Measurements from ENCODE around the gene PLXNA2. TPM values are rescaled to one million over a fixed set of nuclear protein-coding genes. Genes with fewer than 3 reads are reported as not detected.

PLXNA2 gene
- total RNA-seq, 1 experiment from 2014 or later = 0.06 TPM

GRCh38 chr1:208093046-208093445, 151.1 kb downstream of the PLXNA2 start:
- TF ChIP-seq EZH2 (IDR thresholded peaks at IDR 0.05; ENCODE audit: borderline replicate concordance, low read depth, low read length, poor library complexity, severe bottlenecking) (no peak), CTCF (conservative IDR thresholded peaks at IDR 0.05; ENCODE audit: low read depth, low read length) (no peak)
- no peak for DNase-seq (ENCODE audit: low spot score)
- Histone ChIP-seq H3K4me3 (ENCODE audit: low read depth, low read length, poor library complexity, severe bottlenecking) (no peak overlapping the region), H3K4me1 (ENCODE audit: insufficient read depth, low read length, poor library complexity, severe bottlenecking) (no peaks in the 10 kb centered on the region), H3K36me3 (ENCODE audit: insufficient read depth, low read length, poor library complexity, severe bottlenecking) (no peaks in the 10 kb centered on the region), H3K27me3 (replicated peaks; ENCODE audit: insufficient read depth, low read depth, low read length, poor library complexity) (peaks cover 6% of the 10 kb centered on the region), H3K27ac (ENCODE audit: low read depth, low read length, poor library complexity, severe bottlenecking) (no peak overlapping the region), H3K9me3 (ENCODE audit: low read depth, low read length, poor library complexity, severe bottlenecking) (no peaks in the 10 kb centered on the region)
- BruUV-seq (replicated peaks) = no TSS peak
- intact Hi-C loops (cut with micrococcal nuclease; ENCODE audit: unreplicated experiment) = loop anchor here (2.0 kb wide), 1 partner anchor 72 kb away; no protein-coding TSS in a partner anchor
- ChIA-PET CTCF (no interaction called here), POLR2A (ENCODE audit: low non-redundant PET) (no interaction called here)

GRCh38 chr1:208090388-208091301, 153.5 kb downstream of the PLXNA2 start:
- H3K4me3 ChIP-seq (ENCODE audit: low read depth, low read length, poor library complexity, severe bottlenecking) = no peak overlapping the region

GRCh38 chr1:208089761-208090370, 154.3 kb downstream of the PLXNA2 start:
- H3K27me3 ChIP-seq (replicated peaks; ENCODE audit: insufficient read depth, low read depth, low read length, poor library complexity) = no peaks in the 10 kb centered on the region

More at GRCh38 chr1:208090388-208091301, 153.5 kb downstream of the PLXNA2 start:
- H3K4me1 ChIP-seq (ENCODE audit: insufficient read depth, low read length, poor library complexity, severe bottlenecking) = no peaks in the 10 kb centered on the region
- POLR2A ChIA-PET (ENCODE audit: low non-redundant PET) = no interaction called here
- CTCF ChIA-PET = no interaction called here
- intact Hi-C loops (cut with micrococcal nuclease; ENCODE audit: unreplicated experiment) = no loop called here
- H3K27ac ChIP-seq (ENCODE audit: low read depth, low read length, poor library complexity, severe bottlenecking) = no peak overlapping the region
- no peaks in the 10 kb centered on the region for H3K27me3 ChIP-seq (replicated peaks; ENCODE audit: insufficient read depth, low read depth, low read length, poor library complexity)
- no peak for DNase-seq (ENCODE audit: low spot score)
- H3K36me3 ChIP-seq (ENCODE audit: insufficient read depth, low read length, poor library complexity, severe bottlenecking) = no peaks in the 10 kb centered on the region
- H3K9me3 ChIP-seq (ENCODE audit: low read depth, low read length, poor library complexity, severe bottlenecking) = no peaks in the 10 kb centered on the region
- no TSS peak for BruUV-seq (replicated peaks)
- TF ChIP-seq CTCF (conservative IDR thresholded peaks at IDR 0.05; ENCODE audit: low read depth, low read length) = no peak
- no peak for TF ChIP-seq EZH2 (IDR thresholded peaks at IDR 0.05; ENCODE audit: borderline replicate concordance, low read depth, low read length, poor library complexity, severe bottlenecking)

More at GRCh38 chr1:208089761-208090370, 154.3 kb downstream of the PLXNA2 start:
- no peak for DNase-seq (ENCODE audit: low spot score)
- intact Hi-C loops (cut with micrococcal nuclease; ENCODE audit: unreplicated experiment) = no loop called here
- no peak for TF ChIP-seq CTCF (conservative IDR thresholded peaks at IDR 0.05; ENCODE audit: low read depth, low read length)
- TF ChIP-seq EZH2 (IDR thresholded peaks at IDR 0.05; ENCODE audit: borderline replicate concordance, low read depth, low read length, poor library complexity, severe bottlenecking) = no peak
- Histone ChIP-seq H3K36me3 (ENCODE audit: insufficient read depth, low read length, poor library complexity, severe bottlenecking) (no peaks in the 10 kb centered on the region), H3K9me3 (ENCODE audit: low read depth, low read length, poor library complexity, severe bottlenecking) (no peaks in the 10 kb centered on the region), H3K27ac (ENCODE audit: low read depth, low read length, poor library complexity, severe bottlenecking) (no peak overlapping the region), H3K4me1 (ENCODE audit: insufficient read depth, low read length, poor library complexity, severe bottlenecking) (no peaks in the 10 kb centered on the region), H3K4me3 (ENCODE audit: low read depth, low read length, poor library complexity, severe bottlenecking) (no peak overlapping the region)
- CTCF ChIA-PET = no interaction called here
- no TSS peak for BruUV-seq (replicated peaks)
- POLR2A ChIA-PET (ENCODE audit: low non-redundant PET) = no interaction called here
